Stimulated activated CD8-positive, alpha-beta memory T cell treated with anti-CD3 and anti-CD28 coated beads, Interleukin-15, amount 100 ng/mL, for 4 hours (primary cell): ENCODE results near the gene PPP1R16B.
A peak's percentile ranks its signal among the peaks of the same experiment; 100 is the strongest.
"Not testable (repeated sequence)": the region's sequence is repeated elsewhere in the genome, so short reads cannot be mapped to it uniquely, and the experiment has no call there.

ENCODE experiments used
- DNase-seq, 2 donors: peaks; one replicate each; pipeline ENCODE4 v3.0.0-alpha.2; 2020; ENCODE audit warnings: low read depth in 2 of 2

The PPP1R16B gene

DNA sequence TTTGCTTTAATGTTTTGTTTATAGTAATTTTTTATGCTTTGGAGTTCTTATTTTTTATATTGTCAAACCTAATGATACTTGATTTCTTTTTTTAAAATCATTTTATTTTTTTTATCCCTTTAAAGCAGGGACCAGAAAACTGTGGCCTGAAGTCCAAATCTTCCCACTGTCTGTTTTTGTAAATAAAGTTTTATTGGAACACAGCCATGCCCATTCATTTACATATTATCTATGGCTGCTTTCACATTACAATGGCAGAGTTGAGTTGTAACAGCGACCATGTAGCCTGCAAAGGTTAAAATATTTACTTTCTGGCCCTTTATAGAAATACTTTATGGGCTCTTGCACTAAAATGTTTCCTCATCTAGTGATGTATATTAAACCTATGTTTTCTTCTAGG, 42.3 kb downstream of the PPP1R16B start:
- no peak for DNase-seq

- no peak for DNase-seq
These were observed 48.3 kb downstream of the PPP1R16B start for GRCh38 chr20:38853759-38854158.

- DNase-seq, result no peak
These were observed 49.2 kb downstream of the PPP1R16B start for GRCh38 chr20:38854654-38855066.

DNA sequence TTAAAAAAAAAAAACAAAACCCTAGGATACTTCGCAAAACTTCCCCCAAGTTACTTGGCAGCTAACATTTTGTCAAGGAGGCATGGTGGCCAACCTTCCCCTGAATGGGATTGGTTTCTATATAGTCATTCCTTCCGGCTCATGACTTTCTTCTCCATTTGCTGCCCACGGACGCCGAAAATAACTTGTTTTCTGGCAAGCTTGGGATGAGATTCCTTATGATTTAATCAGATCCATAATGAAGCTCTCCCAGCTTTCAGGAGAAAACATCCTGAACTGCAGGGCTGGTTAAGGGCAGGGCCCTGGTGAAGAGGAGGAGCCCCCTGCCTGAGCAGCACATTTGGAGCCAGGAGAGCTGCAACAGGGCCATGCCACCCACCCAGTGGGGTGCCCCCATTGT, 49.9 kb downstream of the PPP1R16B start:
- DNase-seq, result no peak

- no peak for DNase-seq
These were observed 51.1 kb downstream of the PPP1R16B start for GRCh38 chr20:38856570-38856969.

GRCh38 chr20:38857703-38858102, 52.2 kb downstream of the PPP1R16B start:
- DNase-seq, result no peak

- DNase-seq, result no peak
These were observed 53.7 kb downstream of the PPP1R16B start for GRCh38 chr20:38859070-38859690.

DNA sequence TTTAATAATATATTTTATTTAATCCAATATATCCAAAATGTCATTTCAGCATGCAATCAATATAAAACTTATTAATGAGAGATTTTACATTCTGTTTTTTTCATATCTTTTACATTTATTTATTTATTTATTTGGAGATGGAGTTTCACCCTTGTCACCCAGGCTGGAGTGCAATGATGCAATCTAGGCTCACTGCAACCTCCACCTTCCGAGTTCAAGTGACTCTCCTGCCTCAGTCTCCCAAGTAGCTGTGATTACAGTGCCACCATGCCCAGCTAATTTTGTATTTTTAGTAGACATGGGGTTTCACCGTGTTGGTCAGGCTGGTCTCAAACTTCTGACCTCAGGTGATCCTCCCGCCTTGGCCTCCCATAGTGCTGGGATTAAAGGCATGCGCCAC, 54.4 kb downstream of the PPP1R16B start:
- not testable (repeated sequence) for DNase-seq

- no peak for DNase-seq
These were observed 55.5 kb downstream of the PPP1R16B start for GRCh38 chr20:38861071-38861401.

- no peak for DNase-seq
These were observed 56.7 kb downstream of the PPP1R16B start for GRCh38 chr20:38862226-38862625.

DNA sequence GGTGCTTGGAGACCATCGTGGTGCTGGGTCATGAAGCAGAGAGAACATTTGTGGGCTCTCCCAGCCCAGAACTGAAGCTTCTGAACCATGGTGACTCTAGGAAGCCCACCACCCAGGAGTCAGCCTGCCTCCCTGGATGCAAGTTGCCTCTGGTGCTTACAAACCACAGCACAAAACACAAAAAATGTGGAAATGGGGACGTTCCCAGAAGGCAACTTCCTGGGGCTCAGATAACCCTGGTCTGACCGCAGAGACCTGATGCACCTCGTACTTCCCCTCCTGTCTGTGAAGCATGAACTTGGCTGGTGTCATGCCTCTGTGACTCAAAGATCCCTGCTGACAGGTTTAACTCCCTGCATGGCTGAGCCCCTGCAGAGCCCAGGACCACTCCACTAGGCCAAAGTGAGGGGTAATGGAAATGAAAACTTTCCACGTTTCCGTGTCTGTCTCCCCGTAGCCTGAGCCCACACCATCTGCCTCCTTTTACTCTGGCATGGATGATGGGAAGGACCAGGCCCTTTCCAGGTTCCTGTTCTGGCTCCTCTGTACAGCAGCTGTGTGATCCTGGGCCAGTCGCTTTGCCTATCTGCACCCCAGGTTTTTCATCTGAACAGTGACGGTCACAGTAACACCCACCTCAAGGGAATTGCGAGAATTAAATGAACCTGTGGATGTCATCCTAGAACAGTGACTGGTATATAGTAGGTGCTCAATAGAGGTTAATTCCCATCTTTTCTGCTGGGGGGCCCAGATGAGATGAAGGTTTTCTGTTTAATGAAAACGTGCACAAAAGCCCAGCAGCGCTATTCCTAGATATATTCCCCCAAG, 57.7 kb downstream of the PPP1R16B start:
- peak in 1 of 2 donors; percentile 36 for DNase-seq

- no peak for DNase-seq
These were observed 59.2 kb downstream of the PPP1R16B start for GRCh38 chr20:38864662-38865061.

GRCh38 chr20:38866265-38867061, 61.0 kb downstream of the PPP1R16B start:
- DNase-seq, result no peak

- DNase-seq, result no peak
These were observed 61.5 kb downstream of the PPP1R16B start for GRCh38 chr20:38867062-38867359.

DNA sequence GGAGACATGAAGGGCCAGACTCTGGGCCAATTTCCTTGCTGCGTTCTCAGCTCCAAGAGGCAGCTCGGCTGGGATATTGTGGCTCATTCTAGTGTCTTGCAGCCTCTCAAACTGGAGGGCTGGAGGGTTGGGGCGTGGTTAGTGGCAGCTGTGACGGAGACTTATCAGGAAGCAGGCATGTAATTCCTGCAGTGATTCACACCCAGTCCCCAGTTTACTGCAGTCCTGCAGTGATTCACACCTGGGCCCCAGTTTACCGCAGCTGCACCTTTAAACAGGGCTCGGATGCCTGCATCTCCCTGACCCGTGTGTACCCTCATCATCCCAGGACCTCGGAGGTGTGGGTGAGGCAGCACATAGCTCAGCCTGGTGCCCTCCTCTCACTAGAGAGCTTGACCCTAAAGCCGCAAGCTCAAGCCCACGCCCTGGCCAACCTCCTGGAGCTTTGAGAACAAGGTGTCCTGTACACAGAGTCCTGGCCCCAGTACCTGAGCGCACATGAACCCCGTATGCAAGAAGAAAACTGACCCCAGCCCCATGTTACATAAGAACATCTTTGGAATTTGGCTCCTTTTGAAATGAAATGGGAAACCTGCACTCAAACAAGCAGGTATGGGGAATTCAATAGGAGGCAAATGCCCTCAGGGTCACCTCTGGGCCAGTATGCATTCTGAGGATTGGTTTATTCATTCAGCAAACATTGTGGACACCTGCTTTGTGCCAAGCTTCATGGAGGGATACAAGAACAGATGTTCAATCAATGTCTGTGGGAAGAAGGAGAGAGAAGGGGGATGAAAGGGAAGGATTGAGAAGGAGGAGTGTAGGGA, 65.4 kb downstream of the PPP1R16B start:
- DNase-seq, result no peak

- DNase-seq, result no peak
These were observed 66.1 kb downstream of the PPP1R16B start for GRCh38 chr20:38871560-38871953.

DNA sequence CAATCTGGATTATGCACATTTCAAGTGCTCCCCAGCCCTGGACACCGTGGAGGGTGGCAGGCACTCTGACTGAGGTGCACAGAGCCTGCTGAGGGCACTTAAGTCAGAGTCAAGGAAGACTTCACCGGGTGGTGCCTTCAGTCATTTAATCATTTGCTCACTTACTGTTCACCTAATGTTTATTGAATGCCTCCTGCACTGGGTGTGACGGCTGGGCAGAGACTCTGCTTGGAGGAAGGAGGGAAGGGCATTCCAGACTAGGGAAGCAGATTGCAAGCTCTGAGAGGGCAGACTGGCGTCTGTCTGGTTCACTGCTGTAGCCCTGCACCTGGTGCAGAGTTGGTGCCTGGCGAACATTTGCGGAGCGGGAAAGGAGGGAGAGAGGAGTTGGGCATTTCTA, 66.5 kb downstream of the PPP1R16B start:
- no peak for DNase-seq

GRCh38 chr20:38872491-38873049, 67.1 kb downstream of the PPP1R16B start:
- DNase-seq, result no peak

GRCh38 chr20:38873050-38873581, 67.6 kb downstream of the PPP1R16B start:
- peak; percentile 70 to 85 for DNase-seq

GRCh38 chr20:38874460-38875174, 69.1 kb downstream of the PPP1R16B start:
- DNase-seq, result no peak
